ENCODE results near the gene LPIN2.

DNA sequence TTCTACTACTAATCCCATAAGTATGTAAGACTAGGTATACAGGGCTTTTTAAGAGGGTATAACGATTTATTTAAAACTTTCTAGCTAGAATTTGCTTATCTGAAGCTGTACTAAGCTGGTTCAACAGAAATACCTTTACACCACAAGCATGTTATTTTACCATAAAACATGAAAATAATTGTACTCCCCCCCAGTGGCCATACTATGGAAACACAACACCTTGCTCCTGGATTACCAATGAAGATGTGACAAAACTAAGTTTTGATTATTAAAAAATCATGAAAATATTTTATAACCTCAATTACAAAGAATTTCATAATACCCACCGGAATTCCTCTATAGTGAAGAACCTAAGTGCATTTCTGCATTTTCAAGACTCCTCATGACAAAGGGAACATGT is 27.3 kb downstream of the LPIN2 start:
- TF ChIP-seq, protein P1, sequence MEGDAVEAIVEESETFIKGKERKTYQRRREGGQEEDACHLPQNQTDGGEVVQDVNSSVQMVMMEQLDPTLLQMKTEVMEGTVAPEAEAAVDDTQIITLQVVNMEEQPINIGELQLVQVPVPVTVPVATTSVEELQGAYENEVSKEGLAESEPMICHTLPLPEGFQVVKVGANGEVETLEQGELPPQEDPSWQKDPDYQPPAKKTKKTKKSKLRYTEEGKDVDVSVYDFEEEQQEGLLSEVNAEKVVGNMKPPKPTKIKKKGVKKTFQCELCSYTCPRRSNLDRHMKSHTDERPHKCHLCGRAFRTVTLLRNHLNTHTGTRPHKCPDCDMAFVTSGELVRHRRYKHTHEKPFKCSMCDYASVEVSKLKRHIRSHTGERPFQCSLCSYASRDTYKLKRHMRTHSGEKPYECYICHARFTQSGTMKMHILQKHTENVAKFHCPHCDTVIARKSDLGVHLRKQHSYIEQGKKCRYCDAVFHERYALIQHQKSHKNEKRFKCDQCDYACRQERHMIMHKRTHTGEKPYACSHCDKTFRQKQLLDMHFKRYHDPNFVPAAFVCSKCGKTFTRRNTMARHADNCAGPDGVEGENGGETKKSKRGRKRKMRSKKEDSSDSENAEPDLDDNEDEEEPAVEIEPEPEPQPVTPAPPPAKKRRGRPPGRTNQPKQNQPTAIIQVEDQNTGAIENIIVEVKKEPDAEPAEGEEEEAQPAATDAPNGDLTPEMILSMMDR (IDR thresholded peaks at IDR 0.05), result peak; percentile 41 to 60 (median 52)
- no peak for TF ChIP-seq POLR2A (IDR thresholded peaks at IDR 0.05)

Measured in uterus (tissue), 2 donors.